ENCODE measurements around the gene MITF. TPM values are rescaled to one million over a fixed set of nuclear protein-coding genes. Genes with fewer than 3 reads are reported as not detected.

Gene MITF
- polyA plus RNA-seq, 1 of the 3 experiments (the other 2 are of a cell fraction): 1.7 TPM

DNA sequence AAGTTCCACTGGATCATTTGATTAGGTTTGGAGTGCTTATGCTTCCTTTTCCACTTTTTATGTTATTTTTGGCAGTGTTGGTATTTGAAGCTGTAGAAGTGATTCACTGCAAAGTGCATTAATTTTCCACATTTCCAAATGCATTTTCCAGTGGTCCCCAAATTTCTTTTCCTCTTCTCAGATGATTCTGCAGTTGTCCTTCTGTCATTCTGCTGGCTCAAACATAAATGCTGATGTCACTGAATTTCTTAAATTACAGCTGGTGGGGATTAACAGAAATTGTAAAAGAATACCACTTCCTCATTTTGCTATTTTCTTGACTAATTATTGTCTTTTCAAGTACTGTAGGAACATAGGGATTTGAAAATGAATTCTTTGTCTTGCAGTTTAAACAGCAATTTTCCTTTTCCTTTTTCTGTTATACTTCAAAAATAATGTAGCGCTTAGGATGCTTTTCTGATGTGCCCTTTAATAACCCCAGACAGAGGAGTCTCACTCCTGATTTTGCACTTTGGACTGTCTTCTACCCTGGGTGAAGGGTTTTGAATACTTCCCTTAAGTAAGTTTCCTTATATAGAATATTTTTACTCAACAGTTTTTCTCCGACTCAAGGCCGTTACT is 25.0 kb downstream of the MITF start:
- no peak overlapping the region for H2AFZ ChIP-seq (ENCODE audit: low read depth)
- peaks cover 6 to 17% of the 10 kb centered on the region in 2 experiments; a peak in 3 of 4 replicates for H3K4me1 ChIP-seq (ENCODE audit: control insufficient read depth in 1 of 2, insufficient read depth in 2 of 2, low read depth in 1 of 2, low read length in 1 of 2)
- no peaks in the 10 kb centered on the region for H3K9me3 ChIP-seq
- WGBS (ENCODE audit: low lambda C conversion rate): 79% methylated on average over 3 of the region's 3 CpGs
- ChIA-PET CTCF (interaction anchor here (1.1 kb wide), 1 partner anchor 73 kb away, joined by 3 read pairs; no protein-coding TSS in a partner anchor), POLR2A (no interaction called here)
- no peaks in the 10 kb centered on the region for H4K20me1 ChIP-seq (ENCODE audit: insufficient read depth)
- TF ChIP-seq EP300 (IDR thresholded peaks at IDR 0.05; ENCODE audit: borderline replicate concordance in 1 of 2, low read depth in 1 of 2, low read length in 1 of 2) (no peak), FOXM1 (IDR thresholded peaks at IDR 0.05; ENCODE audit: low read depth) (no peak)
- TF ChIP-seq, protein P1, sequence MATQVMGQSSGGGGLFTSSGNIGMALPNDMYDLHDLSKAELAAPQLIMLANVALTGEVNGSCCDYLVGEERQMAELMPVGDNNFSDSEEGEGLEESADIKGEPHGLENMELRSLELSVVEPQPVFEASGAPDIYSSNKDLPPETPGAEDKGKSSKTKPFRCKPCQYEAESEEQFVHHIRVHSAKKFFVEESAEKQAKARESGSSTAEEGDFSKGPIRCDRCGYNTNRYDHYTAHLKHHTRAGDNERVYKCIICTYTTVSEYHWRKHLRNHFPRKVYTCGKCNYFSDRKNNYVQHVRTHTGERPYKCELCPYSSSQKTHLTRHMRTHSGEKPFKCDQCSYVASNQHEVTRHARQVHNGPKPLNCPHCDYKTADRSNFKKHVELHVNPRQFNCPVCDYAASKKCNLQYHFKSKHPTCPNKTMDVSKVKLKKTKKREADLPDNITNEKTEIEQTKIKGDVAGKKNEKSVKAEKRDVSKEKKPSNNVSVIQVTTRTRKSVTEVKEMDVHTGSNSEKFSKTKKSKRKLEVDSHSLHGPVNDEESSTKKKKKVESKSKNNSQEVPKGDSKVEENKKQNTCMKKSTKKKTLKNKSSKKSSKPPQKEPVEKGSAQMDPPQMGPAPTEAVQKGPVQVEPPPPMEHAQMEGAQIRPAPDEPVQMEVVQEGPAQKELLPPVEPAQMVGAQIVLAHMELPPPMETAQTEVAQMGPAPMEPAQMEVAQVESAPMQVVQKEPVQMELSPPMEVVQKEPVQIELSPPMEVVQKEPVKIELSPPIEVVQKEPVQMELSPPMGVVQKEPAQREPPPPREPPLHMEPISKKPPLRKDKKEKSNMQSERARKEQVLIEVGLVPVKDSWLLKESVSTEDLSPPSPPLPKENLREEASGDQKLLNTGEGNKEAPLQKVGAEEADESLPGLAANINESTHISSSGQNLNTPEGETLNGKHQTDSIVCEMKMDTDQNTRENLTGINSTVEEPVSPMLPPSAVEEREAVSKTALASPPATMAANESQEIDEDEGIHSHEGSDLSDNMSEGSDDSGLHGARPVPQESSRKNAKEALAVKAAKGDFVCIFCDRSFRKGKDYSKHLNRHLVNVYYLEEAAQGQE (IDR thresholded peaks at IDR 0.05; ENCODE audit: low read depth, low read length): no peak
- no peaks in the 10 kb centered on the region for H3K36me3 ChIP-seq (replicated peaks in 1 of 2; ENCODE audit: control insufficient read depth in 1 of 2, insufficient read depth in 2 of 2, low read length in 1 of 2)
- H3K27ac ChIP-seq (ENCODE audit: low read depth in 2 of 2, low read length in 1 of 2): no peak overlapping the region
- H3K27me3 ChIP-seq (ENCODE audit: insufficient read depth): no peaks in the 10 kb centered on the region
- DNase-seq: no peak
- no peak overlapping the region for H3K4me2 ChIP-seq
- H3K9ac ChIP-seq: no peak overlapping the region
- peaks cover 18% of the 10 kb centered on the region for H3F3A ChIP-seq (replicated peaks; ENCODE audit: insufficient read depth)
- H3K4me3 ChIP-seq (ENCODE audit: low read depth in 2 of 2, low read length in 1 of 2): no peak overlapping the region
- no peaks in the 10 kb centered on the region for H3K9me2 ChIP-seq
- no peaks in the 10 kb centered on the region for H3K79me2 ChIP-seq (ENCODE audit: insufficient read depth)

DNA sequence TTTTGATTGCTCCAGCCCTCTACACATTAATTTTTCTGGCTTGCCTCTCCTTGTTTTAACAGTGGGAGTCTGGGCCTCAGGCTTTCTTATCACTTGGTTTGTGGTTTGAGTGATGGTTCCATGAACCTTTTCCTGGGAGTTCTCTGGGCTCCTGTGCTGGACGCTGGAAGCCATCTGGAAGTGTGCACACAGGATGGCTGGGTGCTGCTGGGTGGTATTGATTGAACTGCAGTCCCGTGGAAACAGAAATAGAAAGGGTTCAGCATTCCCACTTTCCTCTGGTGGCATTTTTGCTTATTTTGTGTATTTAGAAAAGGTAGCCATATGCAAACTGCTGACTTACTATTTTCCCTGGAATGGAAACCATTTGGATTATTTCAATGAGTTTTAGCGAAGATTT is 25.6 kb downstream of the MITF start:
- no peak for DNase-seq

More for the DNA sequence above, 25.6 kb downstream of the MITF start:
- Histone ChIP-seq H3K79me2 (ENCODE audit: insufficient read depth) (no peaks in the 10 kb centered on the region), H3K4me2 (no peak overlapping the region), H3K9ac (no peak overlapping the region), H3K27me3 (ENCODE audit: insufficient read depth) (no peaks in the 10 kb centered on the region), H4K20me1 (ENCODE audit: insufficient read depth) (no peaks in the 10 kb centered on the region), H3K9me3 (no peaks in the 10 kb centered on the region), H3K27ac (ENCODE audit: low read depth in 2 of 2, low read length in 1 of 2) (no peak overlapping the region), H3F3A (replicated peaks; ENCODE audit: insufficient read depth) (peaks cover 18% of the 10 kb centered on the region), H3K4me3 (ENCODE audit: low read depth in 2 of 2, low read length in 1 of 2) (no peak overlapping the region), H3K9me2 (no peaks in the 10 kb centered on the region), H3K4me1 (ENCODE audit: control insufficient read depth in 1 of 2, insufficient read depth in 2 of 2, low read depth in 1 of 2, low read length in 1 of 2) (peaks cover 6 to 17% of the 10 kb centered on the region in 2 experiments; a peak in 3 of 4 replicates), H3K36me3 (replicated peaks in 1 of 2; ENCODE audit: control insufficient read depth in 1 of 2, insufficient read depth in 2 of 2, low read length in 1 of 2) (no peaks in the 10 kb centered on the region), H2AFZ (ENCODE audit: low read depth) (no peak overlapping the region)
- POLR2A ChIA-PET: no interaction called here
- CTCF ChIA-PET: no interaction called here
- TF ChIP-seq, protein P2, sequence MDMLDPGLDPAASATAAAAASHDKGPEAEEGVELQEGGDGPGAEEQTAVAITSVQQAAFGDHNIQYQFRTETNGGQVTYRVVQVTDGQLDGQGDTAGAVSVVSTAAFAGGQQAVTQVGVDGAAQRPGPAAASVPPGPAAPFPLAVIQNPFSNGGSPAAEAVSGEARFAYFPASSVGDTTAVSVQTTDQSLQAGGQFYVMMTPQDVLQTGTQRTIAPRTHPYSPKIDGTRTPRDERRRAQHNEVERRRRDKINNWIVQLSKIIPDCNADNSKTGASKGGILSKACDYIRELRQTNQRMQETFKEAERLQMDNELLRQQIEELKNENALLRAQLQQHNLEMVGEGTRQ (IDR thresholded peaks at IDR 0.05; ENCODE audit: borderline replicate concordance, low read depth, low read length): no peak
- TF ChIP-seq, protein P3, sequence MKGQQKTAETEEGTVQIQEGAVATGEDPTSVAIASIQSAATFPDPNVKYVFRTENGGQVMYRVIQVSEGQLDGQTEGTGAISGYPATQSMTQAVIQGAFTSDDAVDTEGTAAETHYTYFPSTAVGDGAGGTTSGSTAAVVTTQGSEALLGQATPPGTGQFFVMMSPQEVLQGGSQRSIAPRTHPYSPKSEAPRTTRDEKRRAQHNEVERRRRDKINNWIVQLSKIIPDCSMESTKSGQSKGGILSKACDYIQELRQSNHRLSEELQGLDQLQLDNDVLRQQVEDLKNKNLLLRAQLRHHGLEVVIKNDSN (IDR thresholded peaks at IDR 0.05; ENCODE audit: borderline replicate concordance, low read depth): no peak
- TF ChIP-seq FOXM1 (IDR thresholded peaks at IDR 0.05; ENCODE audit: low read depth): no peak
- no peak for TF ChIP-seq POLR2AphosphoS5 (IDR thresholded peaks at IDR 0.05; ENCODE audit: low read depth, low read length)
- no peak for TF ChIP-seq CHD2 (IDR thresholded peaks at IDR 0.05; ENCODE audit: low read length, partially characterized antibody)
- no peak for TF ChIP-seq EP300 (IDR thresholded peaks at IDR 0.05; ENCODE audit: borderline replicate concordance in 1 of 2, low read depth in 1 of 2, low read length in 1 of 2)
- no peak for TF ChIP-seq ELF1 (IDR thresholded peaks at IDR 0.05)
- TF ChIP-seq FOXJ3 (CRISPR knock-in tag; IDR thresholded peaks at IDR 0.05): no peak
- TF ChIP-seq NRF1 (IDR thresholded peaks at IDR 0.05; ENCODE audit: low read depth, low read length): no peak
- no peak for TF ChIP-seq RCOR1 (IDR thresholded peaks at IDR 0.05; ENCODE audit: low read length)
- TF ChIP-seq, protein P4, sequence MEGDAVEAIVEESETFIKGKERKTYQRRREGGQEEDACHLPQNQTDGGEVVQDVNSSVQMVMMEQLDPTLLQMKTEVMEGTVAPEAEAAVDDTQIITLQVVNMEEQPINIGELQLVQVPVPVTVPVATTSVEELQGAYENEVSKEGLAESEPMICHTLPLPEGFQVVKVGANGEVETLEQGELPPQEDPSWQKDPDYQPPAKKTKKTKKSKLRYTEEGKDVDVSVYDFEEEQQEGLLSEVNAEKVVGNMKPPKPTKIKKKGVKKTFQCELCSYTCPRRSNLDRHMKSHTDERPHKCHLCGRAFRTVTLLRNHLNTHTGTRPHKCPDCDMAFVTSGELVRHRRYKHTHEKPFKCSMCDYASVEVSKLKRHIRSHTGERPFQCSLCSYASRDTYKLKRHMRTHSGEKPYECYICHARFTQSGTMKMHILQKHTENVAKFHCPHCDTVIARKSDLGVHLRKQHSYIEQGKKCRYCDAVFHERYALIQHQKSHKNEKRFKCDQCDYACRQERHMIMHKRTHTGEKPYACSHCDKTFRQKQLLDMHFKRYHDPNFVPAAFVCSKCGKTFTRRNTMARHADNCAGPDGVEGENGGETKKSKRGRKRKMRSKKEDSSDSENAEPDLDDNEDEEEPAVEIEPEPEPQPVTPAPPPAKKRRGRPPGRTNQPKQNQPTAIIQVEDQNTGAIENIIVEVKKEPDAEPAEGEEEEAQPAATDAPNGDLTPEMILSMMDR (IDR thresholded peaks at IDR 0.05): no peak
- no peak for TF ChIP-seq GATA2 (CRISPR knock-in tag; IDR thresholded peaks at IDR 0.05)
- WGBS (ENCODE audit: low lambda C conversion rate): 98% methylated on average over 3 of the region's 3 CpGs
